PC-3 (cell line): ENCODE results near the gene EFCAB6.

Experiments used
- CTCF ChIP-seq: fragments of 300-600 bp; sonication (generic); conservative IDR thresholded peaks from 2 replicates; pipeline ENCODE4 v1.5.1; 2017; ENCODE audit warnings: antibody characterized with exemption, low read depth, mild to moderate bottlenecking, low read length
- EZH2 ChIP-seq: fragments of 300-600 bp; sonication (generic); IDR thresholded peaks from one replicate; pipeline ENCODE4 v1.6.1; 2017; ENCODE audit warnings: antibody characterized with exemption, mild to moderate bottlenecking, low read length; ENCODE audit not compliant: unreplicated experiment

- TF ChIP-seq CTCF: no peak
- no peak for TF ChIP-seq EZH2
Observed at GRCh38 chr22:43823911-43824665, 12.0 kb upstream of the EFCAB6 start.
